HG03521 (cell line): ENCODE results near the gene KCNK7.

Experiments used
- ATAC-seq: cut with Tn5 transposase; IDR thresholded peaks from one replicate; pipeline ENCODE4 v1.9.1; 2021; ENCODE audit warnings: mild to moderate bottlenecking, moderate library complexity; ENCODE audit not compliant: unreplicated experiment

Gene KCNK7

GRCh38 chr11:65611758-65612603 is 16.4 kb upstream of the KCNK7 start:
- ATAC-seq, result no peak

- no peak for ATAC-seq
Measured at GRCh38 chr11:65611028-65611757, 15.6 kb upstream of the KCNK7 start.

GRCh38 chr11:65610404-65610803 is 14.8 kb upstream of the KCNK7 start:
- no peak for ATAC-seq

GRCh38 chr11:65609665-65610064 is 14.1 kb upstream of the KCNK7 start:
- ATAC-seq, result no peak

GRCh38 chr11:65609229-65609628 is 13.6 kb upstream of the KCNK7 start:
- ATAC-seq, result no peak

GRCh38 chr11:65607614-65608426 is 12.2 kb upstream of the KCNK7 start:
- ATAC-seq, result no peak

GRCh38 chr11:65606876-65607613 is 11.4 kb upstream of the KCNK7 start:
- no peak for ATAC-seq

- no peak for ATAC-seq
Measured at GRCh38 chr11:65604258-65604657, 8.7 kb upstream of the KCNK7 start.

- no peak for ATAC-seq
Measured at GRCh38 chr11:65599955-65600246, 4.3 kb upstream of the KCNK7 start.

- ATAC-seq, result no peak
Measured at GRCh38 chr11:65599216-65599954, 3.8 kb upstream of the KCNK7 start.

GRCh38 chr11:65598258-65598699 is 2.7 kb upstream of the KCNK7 start:
- no peak for ATAC-seq

GRCh38 chr11:65596520-65596919 is 920 bp upstream of the KCNK7 start:
- no peak for ATAC-seq

GRCh38 chr11:65595131-65595530 is 469 bp downstream of the KCNK7 start:
- ATAC-seq, result no peak

GRCh38 chr11:65593518-65594414 is 1.8 kb downstream of the KCNK7 start:
- no peak for ATAC-seq

GRCh38 chr11:65592858-65593517 is 2.6 kb downstream of the KCNK7 start:
- no peak for ATAC-seq

GRCh38 chr11:65591939-65592857 is 3.4 kb downstream of the KCNK7 start:
- ATAC-seq, result no peak

GRCh38 chr11:65590240-65590738 is 5.3 kb downstream of the KCNK7 start:
- no peak for ATAC-seq
